Measurements from ENCODE around the gene SEC14L3.
"Not testable (repeated sequence)": the region's sequence is repeated elsewhere in the genome, so short reads cannot be mapped to it uniquely, and the experiment has no call there.

The SEC14L3 gene

GRCh38 chr22:30485362-30485988 lies 13.7 kb upstream of the SEC14L3 start:
- DNase-seq, result peak; percentile 75

GRCh38 chr22:30483169-30483568 lies 11.4 kb upstream of the SEC14L3 start:
- no peak for DNase-seq

GRCh38 chr22:30481711-30482110 lies 9.9 kb upstream of the SEC14L3 start:
- no peak for DNase-seq

GRCh38 chr22:30479981-30480380 lies 8.2 kb upstream of the SEC14L3 start:
- DNase-seq, result no peak

- DNase-seq, result peak; percentile 24
Measured at GRCh38 chr22:30474683-30475424, 3.0 kb upstream of the SEC14L3 start.

GRCh38 chr22:30474121-30474520 lies 2.3 kb upstream of the SEC14L3 start:
- no peak for DNase-seq

GRCh38 chr22:30472994-30473720 lies 1.3 kb upstream of the SEC14L3 start:
- DNase-seq, result no peak

GRCh38 chr22:30470655-30471054 lies 1.2 kb downstream of the SEC14L3 start:
- no peak for DNase-seq

- no peak for DNase-seq
Measured at GRCh38 chr22:30469165-30469564, 2.7 kb downstream of the SEC14L3 start.

GRCh38 chr22:30460555-30460954 lies 11.3 kb downstream of the SEC14L3 start:
- DNase-seq, result not testable (repeated sequence)

GRCh38 chr22:30460147-30460546 lies 11.7 kb downstream of the SEC14L3 start:
- DNase-seq, result no peak

- DNase-seq, result no peak
Measured at GRCh38 chr22:30459181-30460052, 12.4 kb downstream of the SEC14L3 start.

- no peak for DNase-seq
Measured at GRCh38 chr22:30457981-30458380, 13.8 kb downstream of the SEC14L3 start.

GRCh38 chr22:30455075-30455840 lies 16.6 kb downstream of the SEC14L3 start:
- no peak for DNase-seq

GRCh38 chr22:30453731-30454510 lies 17.9 kb downstream of the SEC14L3 start:
- no peak for DNase-seq

GRCh38 chr22:30452861-30453260 lies 19.0 kb downstream of the SEC14L3 start:
- no peak for DNase-seq

- DNase-seq, result not testable (repeated sequence)
Measured at GRCh38 chr22:30451488-30451887, 20.3 kb downstream of the SEC14L3 start.

- no peak for DNase-seq
Measured at GRCh38 chr22:30447656-30448055, 24.2 kb downstream of the SEC14L3 start.

GRCh38 chr22:30445438-30446145 lies 26.2 kb downstream of the SEC14L3 start:
- no peak for DNase-seq

- peak; percentile 66 for DNase-seq
Measured at GRCh38 chr22:30444632-30445437, 27.0 kb downstream of the SEC14L3 start.
